NCI-H524 (cell line): ENCODE data around the gene TRRAP.

Source experiments
- DNase-seq, 2 experiments: peaks; one replicate each; lab custom pipeline; 2025; lab: John Stamatoyannopoulos, UW

Gene TRRAP

DNA sequence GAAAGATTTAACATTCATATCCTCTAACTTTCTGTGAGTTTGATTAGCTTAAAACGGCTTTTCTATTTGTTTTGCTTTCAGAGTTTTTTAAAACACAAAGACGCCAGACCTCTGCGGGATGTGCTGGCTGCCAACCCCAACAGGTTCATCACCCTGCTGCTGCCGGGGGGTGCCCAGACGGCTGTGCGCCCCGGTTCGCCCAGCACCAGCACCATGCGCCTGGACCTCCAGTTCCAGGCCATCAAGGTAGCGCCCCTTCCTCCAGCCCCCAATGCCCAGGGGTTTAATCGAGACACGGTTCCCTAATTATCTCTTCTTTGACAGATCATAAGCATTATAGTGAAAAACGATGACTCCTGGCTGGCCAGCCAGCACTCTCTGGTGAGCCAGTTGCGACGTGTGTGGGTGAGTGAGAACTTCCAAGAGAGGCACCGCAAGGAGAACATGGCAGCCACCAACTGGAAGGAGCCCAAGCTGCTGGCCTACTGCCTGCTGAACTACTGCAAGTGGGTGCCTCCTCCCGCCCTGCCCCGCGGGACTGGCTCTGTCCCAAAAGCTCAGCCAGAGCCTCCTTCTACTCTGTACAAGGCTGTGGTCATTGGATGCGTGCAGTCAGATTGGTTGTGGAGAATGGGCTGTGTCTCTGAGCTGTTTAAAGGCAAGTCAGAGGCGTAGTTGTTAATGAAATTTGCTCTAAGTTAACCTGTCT, 71.2 kb downstream of the TRRAP start:
- DNase-seq: no peak

DNA sequence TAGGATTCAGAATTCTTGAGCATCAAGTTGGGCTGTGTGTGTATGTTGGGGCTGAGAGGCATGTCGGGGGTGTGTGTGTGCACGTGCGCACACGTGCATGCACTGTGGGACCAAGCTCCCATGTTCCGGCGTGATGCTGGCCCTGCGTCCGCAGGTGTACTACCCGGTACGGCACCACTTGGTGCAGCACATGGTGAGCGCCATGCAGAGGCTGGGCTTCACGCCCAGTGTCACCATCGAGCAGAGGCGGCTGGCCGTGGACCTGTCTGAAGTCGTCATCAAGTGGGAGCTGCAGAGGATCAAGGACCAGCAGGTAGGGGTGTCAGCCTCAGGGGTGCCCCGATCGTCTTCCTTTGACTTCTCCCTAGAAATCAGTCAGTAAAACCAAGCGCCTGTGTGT, 77.7 kb downstream of the TRRAP start:
- DNase-seq: no peak

DNA sequence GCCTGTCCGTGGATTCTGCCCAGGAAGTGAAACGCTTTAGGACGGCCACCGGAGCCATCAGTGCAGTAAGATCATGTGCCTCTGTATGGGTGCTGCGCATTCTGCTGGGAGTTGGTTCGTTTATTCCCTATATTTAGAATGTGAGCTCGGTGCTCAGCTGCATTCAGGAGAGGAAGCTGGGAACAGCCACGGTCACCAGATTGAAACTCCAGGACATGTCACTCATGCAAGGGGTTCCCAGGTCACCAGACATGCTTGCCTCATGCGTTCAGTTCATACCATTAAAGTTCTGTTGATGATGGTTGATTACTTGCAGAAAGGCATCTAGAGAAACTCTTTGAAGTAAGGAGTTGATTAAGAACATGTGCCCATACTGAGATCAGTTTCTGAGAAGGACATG, 78.1 kb downstream of the TRRAP start:
- DNase-seq: no peak

DNA sequence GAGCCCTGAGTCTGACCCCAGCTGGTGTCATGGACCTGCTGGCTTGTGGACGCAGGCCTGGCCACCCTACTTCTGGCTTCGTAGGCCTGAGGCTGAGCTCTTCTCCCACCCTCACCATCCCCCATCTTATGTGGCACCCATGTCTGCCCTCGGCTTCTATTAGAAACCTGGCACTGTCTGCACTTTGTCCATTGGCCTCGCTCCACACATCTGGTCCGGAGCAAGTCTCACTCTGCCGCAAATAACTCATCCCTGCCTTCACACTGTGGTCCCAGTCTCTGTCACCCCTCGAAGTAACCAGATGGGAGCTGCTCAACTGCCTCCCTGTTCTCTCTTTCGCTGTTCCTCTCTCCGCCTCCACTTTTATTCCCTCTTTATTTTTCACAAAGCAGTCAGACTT, 78.6 kb downstream of the TRRAP start:
- no peak for DNase-seq

DNA sequence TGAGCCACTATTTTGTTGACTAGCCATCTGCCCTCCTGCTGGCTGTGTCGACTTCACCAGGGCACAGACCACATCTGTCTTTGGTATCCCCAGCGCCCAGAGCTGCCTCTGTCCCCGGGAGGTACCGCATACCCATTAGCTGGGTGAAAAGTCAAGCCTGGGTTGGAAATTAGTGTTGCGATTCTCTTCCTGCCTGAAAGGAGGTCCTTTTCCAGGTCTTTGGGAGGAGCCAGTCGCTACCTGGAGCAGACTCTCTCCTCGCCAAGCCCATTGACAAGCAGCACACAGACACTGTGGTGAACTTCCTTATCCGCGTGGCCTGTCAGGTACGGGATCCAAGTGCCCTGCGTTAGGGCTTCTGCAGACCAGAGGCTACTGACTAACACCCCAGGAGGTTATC, 79.4 kb downstream of the TRRAP start:
- no peak for DNase-seq

DNA sequence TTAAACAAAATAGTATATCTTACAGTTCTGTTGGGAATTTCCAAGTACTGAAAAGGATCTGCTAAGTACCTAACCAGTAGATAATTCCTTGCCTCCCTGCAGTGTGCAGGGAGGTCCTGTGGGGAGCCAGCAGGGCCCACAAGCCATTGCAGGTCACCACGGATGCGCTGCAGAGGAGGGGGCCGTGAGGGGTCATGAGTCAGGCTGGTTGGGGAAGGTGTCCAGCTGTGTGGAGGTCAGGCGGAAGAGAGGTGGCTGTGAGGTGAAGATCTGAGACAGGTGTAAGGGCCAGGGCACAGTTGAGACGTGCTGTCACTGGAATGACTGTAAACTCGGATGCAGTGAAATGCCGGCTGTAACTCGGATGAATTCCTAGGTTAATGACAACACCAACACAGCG, 80.6 kb downstream of the TRRAP start:
- DNase-seq: no peak

DNA sequence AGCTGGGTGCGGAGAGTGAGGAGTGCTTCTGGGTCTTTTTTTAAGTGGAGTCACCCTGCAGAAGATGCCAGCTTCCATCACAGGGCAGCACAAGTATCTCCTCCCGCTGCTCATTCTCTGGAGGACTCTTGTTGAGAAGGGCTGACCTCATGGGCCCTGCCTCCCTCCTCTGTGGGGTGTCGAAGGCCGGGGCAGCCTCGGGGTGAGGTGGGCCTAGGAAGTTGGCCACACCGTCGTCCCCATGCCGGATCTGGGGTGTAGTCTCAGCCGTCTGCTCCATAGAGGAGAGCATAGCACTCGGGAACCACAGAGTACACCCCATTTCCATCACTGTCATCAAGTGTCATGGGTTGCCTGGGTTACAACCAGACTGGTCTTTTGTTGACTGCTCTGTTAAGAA, 85.0 kb downstream of the TRRAP start:
- DNase-seq: no peak

DNA sequence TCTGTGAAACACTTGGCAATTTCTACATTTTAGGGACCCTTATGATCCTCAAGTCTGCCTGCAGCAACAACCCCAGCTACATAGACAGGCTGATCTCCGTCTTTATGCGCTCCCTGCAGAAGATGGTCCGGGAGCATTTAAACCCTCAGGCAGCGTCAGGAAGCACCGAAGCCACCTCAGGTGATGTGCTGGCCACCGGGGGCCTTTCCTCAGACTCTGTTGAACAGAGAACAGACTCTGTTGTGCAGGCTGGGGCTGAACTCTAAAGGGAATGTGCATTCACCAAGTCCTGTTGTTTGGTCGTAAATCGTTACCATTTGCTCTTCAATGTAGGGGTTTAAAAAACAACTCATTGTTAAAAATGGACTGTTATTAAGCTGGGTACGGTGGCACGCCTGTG, 86.3 kb downstream of the TRRAP start:
- no peak for DNase-seq

DNA sequence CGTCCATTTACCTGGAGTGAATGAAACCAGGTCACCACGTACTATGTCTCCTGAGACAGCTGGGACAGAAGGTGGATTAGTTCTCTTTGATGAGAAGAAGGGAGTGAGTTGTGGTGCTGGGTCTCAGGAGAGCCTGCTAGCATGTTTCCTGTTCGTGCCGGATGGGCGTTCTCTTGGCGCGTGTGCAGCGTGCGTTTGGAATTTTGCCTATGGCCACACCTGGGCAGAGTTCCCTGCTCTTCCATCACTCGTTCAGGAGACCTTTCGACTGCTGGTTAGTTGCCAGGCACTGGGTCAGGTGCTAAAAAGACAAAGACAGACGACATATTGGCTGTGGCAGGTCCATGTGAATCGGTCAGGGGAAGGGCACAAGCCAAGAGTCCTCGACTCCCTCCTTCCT, 90.3 kb downstream of the TRRAP start:
- no peak for DNase-seq

DNA sequence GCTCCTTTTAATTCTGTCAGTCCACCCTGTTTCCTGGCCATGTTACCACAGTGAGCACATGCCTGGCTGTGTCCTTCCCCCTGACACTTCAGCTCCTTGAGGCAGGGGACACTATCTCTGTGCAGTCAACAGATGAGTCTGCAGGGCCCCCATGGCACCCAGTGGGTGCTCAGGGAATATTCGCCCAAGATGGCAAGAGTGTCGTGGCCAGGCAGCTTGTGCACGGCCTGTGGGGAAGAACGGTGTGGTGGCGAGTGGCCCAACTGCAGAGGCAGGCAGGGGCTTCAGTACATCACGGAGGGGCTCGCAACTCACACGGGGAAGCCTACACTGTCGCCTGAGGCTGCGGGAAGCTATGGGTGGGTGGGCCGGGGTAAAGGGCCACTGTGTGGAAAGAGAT, 91.1 kb downstream of the TRRAP start:
- no peak for DNase-seq

DNA sequence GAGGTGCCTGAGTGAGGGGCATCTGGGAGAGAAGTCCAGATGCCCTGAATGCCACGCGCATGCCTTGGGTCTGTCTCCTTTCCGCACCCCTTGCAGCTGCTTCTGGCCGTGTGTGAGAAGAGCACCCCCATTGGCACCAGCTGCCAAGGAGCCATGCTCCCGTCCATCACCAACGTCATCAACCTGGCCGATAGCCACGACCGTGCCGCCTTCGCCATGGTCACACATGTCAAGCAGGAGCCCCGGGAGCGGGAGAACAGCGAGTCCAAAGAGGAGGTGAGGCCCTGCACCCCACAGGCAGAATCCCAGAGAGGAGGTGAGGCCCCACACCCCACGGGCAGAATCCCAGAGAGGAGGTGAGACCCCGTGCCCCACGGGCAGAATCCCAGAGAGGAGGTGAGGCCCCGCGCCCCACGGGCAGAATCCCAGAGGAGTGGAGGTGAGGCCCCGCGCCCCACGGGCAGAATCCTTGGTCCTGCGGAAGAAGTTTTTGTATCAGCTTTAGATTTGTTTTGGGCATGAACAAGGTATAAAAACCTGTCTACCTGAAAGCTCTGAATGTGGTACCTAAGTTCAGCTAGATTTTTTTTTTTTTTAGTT, 91.8 kb downstream of the TRRAP start:
- no peak for DNase-seq

DNA sequence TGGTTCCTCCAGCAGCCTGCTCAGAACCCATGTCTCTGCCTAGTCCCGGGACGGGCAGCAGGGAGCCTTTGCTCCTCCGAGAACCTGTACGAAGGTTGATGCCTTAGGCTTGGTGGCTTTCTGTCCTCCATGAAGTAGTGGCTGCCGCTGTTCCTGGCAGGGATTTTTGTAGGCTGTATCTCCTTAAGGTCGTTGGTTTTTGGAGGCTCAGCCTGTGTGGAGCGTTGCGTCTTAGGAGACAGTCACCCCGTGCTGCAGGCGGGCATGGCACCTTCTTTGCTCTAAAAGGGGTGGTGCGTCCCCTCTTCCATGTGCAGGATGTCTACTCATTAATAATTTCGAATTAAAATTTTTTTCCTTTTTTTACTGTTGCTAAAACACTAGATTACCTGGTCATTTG, 92.5 kb downstream of the TRRAP start:
- DNase-seq: no peak

DNA sequence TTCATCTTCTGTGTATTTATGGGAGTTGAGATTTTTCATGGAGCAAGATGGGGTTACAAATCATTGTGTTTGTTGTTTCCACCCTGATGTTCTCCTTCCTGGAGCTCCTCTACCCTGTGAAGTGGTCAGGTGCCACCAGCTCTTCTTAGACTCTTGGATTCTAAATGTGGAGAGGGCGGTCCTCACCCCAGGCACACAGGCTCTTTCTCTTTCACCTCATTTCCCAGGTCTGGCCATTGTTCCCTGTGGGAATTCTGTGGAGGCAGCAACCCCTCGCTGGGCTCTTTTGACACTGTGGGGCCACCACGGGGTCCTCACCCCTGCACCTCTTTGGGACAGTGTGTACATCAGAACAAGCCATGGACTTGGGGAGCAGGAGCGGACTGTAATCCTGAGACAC, 95.9 kb downstream of the TRRAP start:
- no peak for DNase-seq

DNA sequence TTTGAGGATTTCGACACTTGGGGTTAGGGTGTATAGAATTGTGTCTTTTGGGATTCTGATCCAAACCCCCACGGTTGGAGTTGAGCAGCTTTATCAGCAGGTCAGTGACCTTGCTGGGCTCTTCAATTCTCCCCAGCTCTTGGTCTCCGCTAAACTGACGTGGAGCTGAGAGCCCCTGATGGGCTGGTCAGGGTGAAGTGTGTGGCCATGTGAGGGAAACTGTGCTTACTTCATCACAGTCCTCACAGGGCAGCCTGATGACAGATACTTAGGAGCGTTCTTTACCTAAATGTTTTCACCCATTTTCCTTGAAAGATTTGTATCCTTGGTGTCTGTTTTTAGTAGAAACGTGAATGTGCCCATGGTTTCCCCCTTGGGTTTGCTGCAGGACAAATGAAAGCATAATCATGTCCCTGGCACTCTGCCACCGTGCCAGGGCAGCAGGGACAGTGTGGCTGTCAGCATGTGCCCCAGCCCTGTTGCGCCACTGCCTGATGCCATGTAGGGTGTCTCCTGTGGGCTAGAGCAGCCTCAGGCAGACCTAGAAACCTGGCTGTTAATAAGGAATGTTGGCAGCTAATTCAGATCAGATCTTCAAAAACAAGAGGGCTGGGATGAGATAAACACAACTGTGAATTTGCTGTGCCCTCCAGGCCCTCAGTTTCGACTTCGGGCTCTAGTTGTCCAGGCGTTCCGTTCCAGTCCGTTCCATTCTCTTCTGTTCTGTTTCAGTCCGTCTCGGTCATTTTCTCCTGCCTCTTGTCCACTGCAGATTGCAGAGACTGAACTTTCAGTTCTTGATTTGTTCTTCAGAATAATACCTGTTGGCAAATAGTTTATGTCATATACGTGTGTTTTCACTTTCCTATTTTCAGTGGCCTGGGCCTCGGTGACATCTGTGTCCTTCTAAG, 96.8 kb downstream of the TRRAP start:
- no peak for DNase-seq

DNA sequence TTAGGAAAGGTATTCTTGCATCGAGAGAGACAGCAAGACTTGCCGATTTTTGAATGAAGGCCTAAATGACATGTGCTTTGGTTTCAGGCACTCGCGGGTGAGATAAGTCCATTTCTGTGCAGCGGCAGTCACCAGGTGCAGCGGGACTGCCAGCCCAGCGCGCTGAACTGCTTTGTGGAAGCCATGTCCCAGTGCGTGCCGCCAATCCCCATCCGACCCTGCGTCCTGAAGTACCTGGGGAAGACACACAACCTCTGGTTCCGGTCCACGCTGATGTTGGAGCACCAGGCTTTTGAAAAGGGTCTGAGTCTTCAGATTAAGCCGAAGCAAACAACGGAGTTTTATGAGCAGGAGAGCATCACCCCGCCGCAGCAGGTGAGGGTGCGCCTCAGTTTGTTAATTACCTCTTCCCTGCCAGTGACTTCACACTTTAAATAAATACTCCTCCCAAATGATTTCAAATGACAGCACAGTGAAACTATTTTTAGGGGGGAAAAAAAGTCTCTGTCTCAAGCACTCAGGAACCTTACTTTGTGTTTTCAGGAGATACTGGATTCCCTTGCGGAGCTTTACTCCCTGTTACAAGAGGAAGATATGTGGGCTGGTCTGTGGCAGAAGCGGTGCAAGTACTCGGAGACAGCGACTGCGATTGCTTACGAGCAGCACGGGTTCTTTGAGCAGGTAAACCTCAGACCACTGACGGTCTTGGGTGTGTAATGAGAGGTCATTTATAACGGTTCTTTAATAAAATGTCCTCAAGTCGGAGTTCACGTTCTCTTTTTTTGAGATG, 98.3 kb downstream of the TRRAP start:
- no peak for DNase-seq

DNA sequence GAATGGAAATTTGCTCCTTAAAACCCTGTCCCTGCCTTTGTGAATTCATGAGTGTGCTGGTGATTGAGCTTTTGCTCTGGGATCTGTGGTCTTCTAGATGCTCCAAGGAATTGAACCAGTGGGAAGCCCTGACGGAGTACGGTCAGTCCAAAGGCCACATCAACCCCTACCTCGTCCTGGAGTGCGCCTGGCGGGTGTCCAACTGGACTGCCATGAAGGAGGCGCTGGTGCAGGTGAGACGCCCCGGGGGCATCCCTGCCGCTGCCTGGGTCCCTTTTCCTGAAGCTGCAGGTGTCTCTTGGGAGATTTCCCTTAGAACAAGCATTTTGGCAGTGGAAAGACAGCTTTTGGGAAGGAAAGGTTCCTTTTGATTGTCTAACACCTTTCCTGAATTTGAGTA, 100.3 kb downstream of the TRRAP start:
- no peak for DNase-seq

DNA sequence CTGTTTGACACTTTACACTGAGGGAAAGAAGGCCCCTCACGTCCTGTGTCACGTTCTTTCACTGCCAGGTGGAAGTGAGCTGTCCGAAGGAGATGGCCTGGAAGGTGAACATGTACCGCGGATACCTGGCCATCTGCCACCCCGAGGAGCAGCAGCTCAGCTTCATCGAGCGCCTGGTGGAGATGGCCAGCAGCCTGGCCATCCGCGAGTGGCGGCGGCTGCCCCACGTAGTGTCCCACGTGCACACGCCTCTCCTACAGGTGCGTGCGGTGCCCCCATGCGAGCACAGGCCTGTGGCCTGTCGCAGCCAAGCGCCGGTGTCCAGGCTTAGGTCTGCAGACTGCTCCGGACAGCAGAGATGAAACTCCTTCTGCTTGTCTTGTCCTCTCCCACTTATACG, 103.4 kb downstream of the TRRAP start:
- no peak for DNase-seq

DNA sequence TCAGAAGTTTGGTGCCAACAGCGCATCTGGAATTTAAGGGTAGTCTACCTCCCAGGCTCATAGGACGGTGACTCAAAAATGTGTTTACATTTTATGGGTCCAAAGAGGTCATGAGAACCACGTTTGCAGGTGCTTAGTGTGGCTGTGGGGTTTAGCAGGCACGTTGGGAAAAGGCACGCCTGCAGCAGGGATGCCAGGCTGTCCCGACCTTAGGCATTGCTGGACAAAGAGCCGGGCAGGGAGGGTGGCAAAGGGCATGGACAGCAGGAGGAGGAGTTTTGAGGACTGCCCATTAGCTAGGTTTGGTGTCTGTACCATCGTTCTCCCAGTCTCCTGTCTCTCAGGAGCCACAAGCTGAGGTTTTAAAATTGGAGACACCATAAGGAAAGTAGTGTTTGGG, 104.4 kb downstream of the TRRAP start:
- no peak for DNase-seq

DNA sequence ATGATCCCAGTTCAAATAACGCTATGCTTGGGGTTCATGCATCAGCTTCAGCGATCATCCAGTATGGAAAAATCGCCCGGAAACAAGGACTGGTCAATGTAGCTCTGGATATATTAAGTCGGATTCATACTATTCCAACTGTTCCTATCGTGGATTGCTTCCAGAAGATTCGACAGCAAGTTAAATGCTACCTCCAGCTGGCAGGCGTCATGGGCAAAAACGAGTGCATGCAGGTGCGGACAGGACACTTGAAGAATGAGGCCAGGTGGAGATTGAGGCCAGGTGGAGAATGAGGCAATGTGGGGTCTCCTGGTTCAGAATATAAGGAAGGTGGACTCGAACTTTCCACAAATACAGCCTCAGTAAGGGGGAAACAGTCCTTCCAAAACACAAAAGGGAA, 105.8 kb downstream of the TRRAP start:
- no peak for DNase-seq

DNA sequence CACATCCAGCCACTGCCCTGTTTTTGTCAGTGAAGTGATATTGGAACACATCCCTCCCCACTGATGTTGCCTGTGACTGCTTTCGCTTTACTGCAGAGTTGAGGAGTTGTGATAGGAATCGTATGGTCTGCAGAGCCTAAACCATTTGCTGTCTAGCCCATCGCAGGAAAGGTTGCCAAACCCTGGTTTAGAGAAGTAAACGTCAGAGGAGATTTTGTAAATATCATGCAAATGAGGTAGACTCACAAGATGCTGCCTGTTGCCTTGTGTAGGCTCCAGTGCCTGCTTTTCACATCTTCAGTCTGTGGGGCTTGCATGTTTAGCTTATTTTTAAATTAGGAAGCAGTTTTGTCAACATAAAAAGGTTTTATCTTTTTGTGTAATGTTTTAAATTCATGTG, 107.1 kb downstream of the TRRAP start:
- DNase-seq: no peak

DNA sequence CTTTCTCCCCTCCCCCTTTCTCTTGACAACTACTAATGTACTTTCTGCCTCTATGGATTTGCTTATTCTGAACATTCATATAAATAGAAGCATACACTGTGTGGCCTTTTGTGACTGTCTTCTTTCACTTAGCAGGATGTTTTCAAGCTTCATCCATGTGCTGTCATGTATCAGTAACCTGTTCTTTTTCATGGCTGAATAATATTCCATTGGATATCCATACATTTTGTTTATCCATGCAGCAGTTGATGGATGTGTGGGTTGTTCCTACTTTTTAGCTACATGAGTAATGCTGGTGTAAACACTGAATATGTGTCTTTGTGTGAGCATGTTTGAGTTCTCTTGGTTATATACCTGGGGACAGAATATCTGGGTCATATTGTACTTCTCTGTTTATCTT, 107.6 kb downstream of the TRRAP start:
- no peak for DNase-seq

DNA sequence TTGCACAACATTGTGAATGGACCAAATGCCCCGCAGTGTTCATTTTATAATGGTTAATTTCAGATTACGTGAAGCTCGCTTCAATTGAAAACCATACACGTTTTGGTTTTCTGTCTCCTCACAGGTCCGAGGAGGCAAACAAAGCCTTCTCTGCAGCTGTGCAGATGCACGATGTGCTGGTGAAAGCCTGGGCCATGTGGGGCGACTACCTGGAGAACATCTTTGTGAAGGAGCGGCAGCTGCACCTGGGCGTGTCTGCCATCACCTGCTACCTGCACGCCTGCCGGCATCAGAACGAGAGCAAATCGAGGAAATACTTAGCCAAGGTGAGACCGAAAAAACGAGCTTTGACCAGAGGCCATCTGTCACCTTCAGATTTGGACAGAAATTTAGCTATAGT, 110.3 kb downstream of the TRRAP start:
- no peak for DNase-seq
